Lower leg skin (tissue), 4 donors: Measurements from ENCODE around the gene FBXL13. TPM values are rescaled to one million over a fixed set of nuclear protein-coding genes. Genes with fewer than 3 reads are reported as not detected.
A peak's percentile ranks its signal among the peaks of the same experiment; 100 is the strongest.
"Not testable (repeated sequence)": the region's sequence is repeated elsewhere in the genome, so short reads cannot be mapped to it uniquely, and the experiment has no call there.

ENCODE experiments used
- DNase-seq, 2 donors: peaks; one replicate each; pipeline ENCODE4 v3.0.0-alpha.2; 2019; ENCODE audit warnings: low spot score in 2 of 2
- H3K4me3 ChIP-seq: fragments of 200-600 bp; sonication (generic); 2 replicates; pipeline ENCODE4 v1.5.1; 2017; ENCODE audit warnings: mild to moderate bottlenecking, low read depth; ENCODE audit not compliant: poor library complexity, severe bottlenecking
- CTCF ChIP-seq, 3 donors: fragments of 450-650 bp; IDR thresholded peaks; one replicate each; pipeline ENCODE4 v1.5.1; 2016; ENCODE audit warnings: antibody characterized with exemption in 3 of 3, mild to moderate bottlenecking in 3 of 3, moderate library complexity in 2 of 3
- POLR2A ChIP-seq, 2 donors: fragments of 450-650 bp; IDR thresholded peaks; one replicate each; pipeline ENCODE4 v1.6.1; 2016 to 2017; ENCODE audit warnings: antibody characterized with exemption in 2 of 2, mild to moderate bottlenecking in 1 of 2, moderate library complexity in 1 of 2
- WGBS, 2 donors: methylation state at CpG; one replicate each; pipeline ENCODE4 v1.1.5; 2018; 5-methylcytosine and 5-hydroxymethylcytosine counted together
- intact Hi-C: fragments of 100-400 bp; cut with DNase I; formaldehyde crosslinking; loops from one replicate; pipeline ENCODE4 v1.15.0; 2023; ENCODE audit warnings: low total_unique reads
- total RNA-seq, 4 donors: library from RNA; depleted of rRNA; stranded (reverse); fragments of >200 nt; gene quantifications; one replicate each; pipeline ENCODE4 v1.1.0, GENCODE V29; 2016

FBXL13 gene
- total RNA-seq, 4 donors from 2014 or later = 0.78 to 1.5 (median 1.1) TPM; not detected in 1

DNA sequence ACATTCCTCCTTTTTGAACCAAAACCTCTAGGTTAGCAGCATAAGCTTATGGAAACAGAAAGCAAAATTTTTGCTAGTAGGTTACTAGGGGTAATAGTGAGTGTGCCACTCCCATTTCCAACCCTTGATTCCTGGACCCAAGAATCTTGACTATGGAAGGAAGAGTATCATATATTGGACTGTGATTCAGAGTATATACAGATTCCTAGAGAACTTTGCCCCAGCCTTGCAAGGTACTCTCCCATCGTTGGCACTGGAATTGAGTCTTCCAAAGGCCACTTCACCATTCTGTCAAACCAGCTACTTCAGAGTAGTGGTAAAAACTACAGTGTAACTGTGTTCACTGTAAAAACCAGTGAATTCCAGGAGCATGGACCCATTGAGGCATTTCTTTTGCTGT is 92.4 kb downstream of the FBXL13 start:
- H3K4me3 ChIP-seq = no peak overlapping the region
- 87 to 96% methylated on average over 1 of the region's 1 CpG for WGBS, 2 donors
- DNase-seq = no peak
- TF ChIP-seq POLR2A (IDR thresholded peaks at IDR 0.05) = no peak
- no peak for TF ChIP-seq CTCF (IDR thresholded peaks at IDR 0.05)
- intact Hi-C loops = no loop called here

DNA sequence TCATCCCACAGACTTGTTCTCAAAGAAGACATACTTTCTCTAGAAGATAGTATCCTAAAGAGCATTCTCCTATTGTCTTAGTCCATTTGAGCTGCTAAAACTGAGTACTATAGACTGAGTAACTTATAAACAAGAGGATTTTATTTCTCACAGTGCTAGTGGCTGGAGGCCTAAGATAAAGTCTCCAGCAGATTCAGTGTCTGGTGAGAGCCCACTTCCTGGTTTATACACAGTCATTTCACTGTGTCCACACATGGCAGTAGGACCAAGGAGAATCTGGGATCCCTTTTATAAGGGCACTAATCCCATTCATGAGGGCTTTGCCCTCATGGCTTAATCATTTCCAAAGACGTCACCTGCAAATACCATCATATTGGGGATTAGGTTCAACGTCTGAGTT is 93.1 kb downstream of the FBXL13 start:
- TF ChIP-seq POLR2A (IDR thresholded peaks at IDR 0.05) = no peak
- intact Hi-C loops = no loop called here
- DNase-seq = no peak
- 93 to 95% methylated on average over 2 of the region's 2 CpGs for WGBS, 2 donors
- H3K4me3 ChIP-seq = no peak overlapping the region

DNA sequence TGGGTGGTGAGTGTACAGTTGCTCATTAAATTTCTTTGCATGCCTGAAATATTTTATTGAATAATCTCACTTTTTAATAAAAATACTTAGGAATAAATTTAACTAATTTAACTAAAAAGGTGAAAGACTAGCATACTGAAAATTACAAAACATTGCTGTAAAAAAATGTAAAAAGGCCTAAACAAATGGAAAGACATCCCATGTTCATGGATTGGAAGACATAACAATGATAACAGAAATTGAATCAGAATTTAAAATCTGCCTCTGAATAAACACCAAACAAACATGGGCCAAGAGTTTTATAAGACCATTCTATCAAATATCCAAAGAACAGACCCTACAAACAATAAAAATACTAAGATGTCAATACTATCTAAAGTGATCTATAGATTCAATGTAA is 94.9 kb downstream of the FBXL13 start:
- no peak for TF ChIP-seq POLR2A (IDR thresholded peaks at IDR 0.05)
- TF ChIP-seq CTCF (IDR thresholded peaks at IDR 0.05) = no peak
- no peak for DNase-seq
- no peak overlapping the region for H3K4me3 ChIP-seq
- intact Hi-C loops = no loop called here

DNA sequence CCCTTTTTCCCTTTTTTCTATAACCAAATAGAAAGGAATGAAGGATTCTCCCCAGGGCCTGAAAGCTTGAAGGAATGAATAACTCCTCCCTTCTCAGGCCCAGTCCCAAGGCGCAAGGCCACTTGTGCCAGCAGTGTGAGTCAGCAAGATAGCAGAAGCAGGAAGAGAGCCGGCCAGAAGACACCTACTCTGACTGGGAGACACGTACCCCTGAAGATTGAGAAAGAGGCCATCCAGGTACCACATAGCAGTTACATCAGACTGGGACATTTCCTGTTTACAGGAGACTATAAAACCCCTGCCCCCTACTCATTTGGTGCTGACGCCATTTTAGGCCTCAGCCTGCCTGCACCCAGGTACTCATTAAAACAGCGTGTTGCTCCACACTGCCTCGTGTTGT is 96.3 kb downstream of the FBXL13 start:
- DNase-seq = peak in 1 of 2 donors; percentile 32
- H3K4me3 ChIP-seq = no peak overlapping the region
- intact Hi-C loops = no loop called here
- 48 to 63% methylated on average over 6 of the region's 6 CpGs for WGBS, 2 donors
- TF ChIP-seq POLR2A (IDR thresholded peaks at IDR 0.05) = no peak
- no peak for TF ChIP-seq CTCF (IDR thresholded peaks at IDR 0.05)

DNA sequence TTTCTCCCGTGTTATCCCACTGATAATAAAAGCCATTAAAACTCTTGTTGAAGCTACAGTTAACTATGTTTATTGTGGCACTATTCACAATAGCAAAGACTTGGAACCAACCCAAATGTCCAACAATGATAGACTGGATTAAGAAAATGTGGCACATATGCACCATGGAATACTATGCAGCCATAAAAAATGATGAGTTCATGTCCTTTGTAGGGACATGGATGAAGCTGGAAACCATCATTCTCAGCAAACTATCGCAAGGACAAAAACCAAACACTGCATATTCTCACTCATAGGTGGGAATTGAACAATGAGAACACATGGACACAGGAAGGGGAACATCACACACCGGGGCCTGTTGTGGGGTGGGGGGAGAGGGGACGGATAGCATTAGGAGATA is 97.0 kb downstream of the FBXL13 start:
- WGBS, 2 donors = 84 to 92% methylated on average over 4 of the region's 4 CpGs
- H3K4me3 ChIP-seq, intact Hi-C loops, DNase-seq: not testable (repeated sequence)

DNA sequence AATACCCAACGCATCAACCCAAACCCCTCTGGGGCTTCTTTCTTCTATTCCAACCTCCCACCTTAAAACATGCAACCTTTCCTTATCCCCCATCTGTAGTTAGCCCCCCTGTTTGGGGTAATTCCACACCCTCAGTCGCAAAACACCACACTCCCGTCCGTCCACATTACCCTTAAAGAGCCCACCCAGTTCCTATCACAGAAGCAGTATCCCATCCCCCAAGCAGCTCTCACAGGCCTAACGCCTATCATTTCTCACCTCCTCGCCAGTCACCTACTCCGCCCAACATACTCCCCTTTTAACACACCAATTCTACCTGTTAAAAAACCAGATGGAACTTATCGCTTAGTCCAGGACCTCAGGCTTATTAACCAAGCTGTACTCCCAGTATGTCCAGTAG is 98.1 kb downstream of the FBXL13 start:
- H3K4me3 ChIP-seq = no peak overlapping the region
- no peak for DNase-seq
- intact Hi-C loops = no loop called here
- 93 to 94% methylated on average over 8 of the region's 8 CpGs for WGBS, 2 donors
- TF ChIP-seq POLR2A (IDR thresholded peaks at IDR 0.05) = no peak

- WGBS, 2 donors = 84 to 87% methylated on average over 8 of the region's 8 CpGs
- TF ChIP-seq CTCF (IDR thresholded peaks at IDR 0.05) (no peak), POLR2A (IDR thresholded peaks at IDR 0.05) (no peak)
- no peak for DNase-seq
- no peak overlapping the region for H3K4me3 ChIP-seq
- intact Hi-C loops = no loop called here
These were observed 98.7 kb downstream of the FBXL13 start for GRCh38 chr7:102975854-102976253.
